Psoas muscle (tissue), 8 donors: ENCODE measurements around the gene UQCRC1. TPM values are rescaled to one million over a fixed set of nuclear protein-coding genes. Genes with fewer than 3 reads are reported as not detected.

ENCODE experiments used
- ATAC-seq, 4 donors: fragments of 200-7000 bp; cut with Tn5 transposase; one replicate each; pipeline ENCODE4 v1.9.1; 2020; ENCODE audit warnings: moderate library complexity in 3 of 4, mild to moderate bottlenecking in 2 of 4
- DNase-seq, 2 donors: peaks; one replicate each; pipeline ENCODE4 v3.0.0-alpha.2; 2020
- H3K27ac ChIP-seq: fragments of 200-600 bp; one replicate; pipeline ENCODE4 v1.8.0; 2022
- H3K27me3 ChIP-seq, 3 donors: fragments of 200-600 bp in 1 of 3; one replicate each; pipeline versions ENCODE4 v1.6.1 to v1.8.0; 2013 to 2022; ENCODE audit warnings: low read length in 2 of 3, mild to moderate bottlenecking in 2 of 3, moderate library complexity in 1 of 3; ENCODE audit not compliant: insufficient read depth in 3 of 3
- H3K36me3 ChIP-seq, 2 donors: fragments of 200-600 bp in 1 of 2; one replicate each; pipeline versions ENCODE4 v1.6.1 to v1.8.0; 2013 to 2022; ENCODE audit warnings: low read depth in 1 of 2, mild to moderate bottlenecking in 1 of 2, moderate library complexity in 1 of 2; ENCODE audit not compliant: insufficient read depth in 1 of 2
- H3K4me1 ChIP-seq: fragments of 200-600 bp; one replicate; pipeline ENCODE4 v1.8.0; 2022
- H3K4me3 ChIP-seq: fragments of 200-600 bp; one replicate; pipeline ENCODE4 v1.8.0; 2022; ENCODE audit warnings: mild to moderate bottlenecking
- H3K9me3 ChIP-seq: fragments of 200-600 bp; one replicate; pipeline ENCODE4 v1.8.0; 2022
- CTCF ChIP-seq: fragments of 200-600 bp; IDR thresholded peaks from one replicate; pipeline ENCODE4 v1.8.0; 2022; ENCODE audit warnings: antibody characterized with exemption
- WGBS, 3 donors: extraction: QIAGEN DNeasy Blood & Tissue Kit; methylation state at CpG; one replicate each; pipeline versions ENCODE4 v1.1.6 to v1.1.7; 2013; 5-methylcytosine and 5-hydroxymethylcytosine counted together
- intact Hi-C, 2 donors: fragments of 100-400 bp; cut with DNase I; formaldehyde crosslinking; loops; one replicate each; pipeline versions ENCODE4 v1.11.0 to v1.14.2; 2022
- polyA plus RNA-seq, 3 donors: library from polyadenylated mRNA; stranded (reverse); fragments of 200-250 nt; gene quantifications; one replicate each; pipeline ENCODE4 v1.2.3, GENCODE V29; 2013
- total RNA-seq, 4 donors: library from RNA; stranded (reverse); fragmentation: NEBNext Ultra II Directional in 2 of 4; extraction: Animal tissue kit (Norgen Biotek cat#: 25700) in 2 of 4; gene quantifications; one replicate each; pipeline versions ENCODE4 v1.2.1 to v1.2.4, GENCODE V29; 2021 to 2023
- donor health status: healthy with polysubstance abuse.
- donor health status: DM: no; HTN: no; CAD: no; lungs with moderate emphysema.
- donor health status: Bipolar disorder and iron deficiency.
- donor health status: healthy.
- donor health status: DM: yes; HTN: yes; CAD: no.
- donor health status: DM: no; HTN: no; CAD: no.
- donor health status: DM: no; HTN: no; CAD: no.
- donor health status: DM: yes; HTN: yes; CAD: no.

The UQCRC1 gene
- total and polyA plus RNA-seq, 7 donors, result 466 to 719 (median 674) TPM

GRCh38 chr3:48648188-48648850, 38.9 kb upstream of the UQCRC1 start:
- no peak overlapping the region for H3K4me3 ChIP-seq
- WGBS, 3 donors, result 80 to 89% (median 82%) methylated on average over 15 of the region's 15 CpGs
- no peak for DNase-seq
- no peak overlapping the region for H3K27ac ChIP-seq
- no peak for TF ChIP-seq CTCF
- no peaks in the 10 kb centered on the region for H3K9me3 ChIP-seq
- H3K27me3 ChIP-seq, result no peaks in the 10 kb centered on the region
- intact Hi-C loops, result no loop called here
- no peaks in the 10 kb centered on the region for H3K4me1 ChIP-seq
- H3K36me3 ChIP-seq, result no peaks in the 10 kb centered on the region
- no peak for ATAC-seq

GRCh38 chr3:48647714-48648113, 38.3 kb upstream of the UQCRC1 start:
- WGBS, 3 donors, result 74 to 84% (median 81%) methylated on average over 9 of the region's 9 CpGs
- Histone ChIP-seq H3K9me3 (no peaks in the 10 kb centered on the region), H3K27ac (no peak overlapping the region), H3K27me3 (no peaks in the 10 kb centered on the region), H3K36me3 (no peaks in the 10 kb centered on the region), H3K4me3 (no peak overlapping the region), H3K4me1 (no peaks in the 10 kb centered on the region)
- ATAC-seq, result no peak
- intact Hi-C loops, result no loop called here
- TF ChIP-seq CTCF, result no peak
- no peak for DNase-seq

- H3K4me3 ChIP-seq, result no peak overlapping the region
- H3K9me3 ChIP-seq, result no peaks in the 10 kb centered on the region
- ATAC-seq (no peak), DNase-seq (no peak)
- H3K27me3 ChIP-seq, result no peaks in the 10 kb centered on the region
- intact Hi-C loops, result no loop called here
- H3K36me3 ChIP-seq, result no peaks in the 10 kb centered on the region
- H3K27ac ChIP-seq, result no peak overlapping the region
- no peaks in the 10 kb centered on the region for H3K4me1 ChIP-seq
- 89 to 91% (median 90%) methylated on average over 17 to 22 of the region's 22 CpGs for WGBS, 3 donors
- TF ChIP-seq CTCF, result no peak
Observed at GRCh38 chr3:48644898-48645760, 35.7 kb upstream of the UQCRC1 start.

DNA sequence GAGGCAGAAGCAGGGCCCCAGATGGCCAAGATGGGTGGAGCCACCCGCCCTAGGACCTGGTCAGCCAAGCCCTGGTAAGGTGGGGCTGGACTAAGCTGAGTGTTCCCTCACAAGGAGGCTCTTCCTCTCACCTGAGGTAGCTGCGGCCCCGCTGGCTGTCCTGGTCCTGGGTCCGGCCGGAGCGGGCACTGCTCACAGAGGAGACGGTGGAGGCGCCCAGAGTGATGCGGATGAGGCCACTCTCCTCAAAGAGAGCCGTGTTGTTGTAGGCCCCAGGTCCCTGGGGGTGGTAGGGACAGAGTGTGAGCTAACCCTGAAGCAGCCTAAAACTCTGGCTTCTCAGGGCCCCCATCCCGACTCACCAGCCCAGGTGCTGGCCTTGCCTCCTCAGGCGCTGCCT, 33.2 kb upstream of the UQCRC1 start:
- intact Hi-C loops, result no loop called here
- 88 to 92% (median 90%) methylated on average over 7 to 12 of the region's 12 CpGs for WGBS, 3 donors
- DNase-seq (no peak), ATAC-seq (no peak)
- Histone ChIP-seq H3K27me3 (no peaks in the 10 kb centered on the region), H3K4me3 (no peak overlapping the region), H3K36me3 (no peaks in the 10 kb centered on the region), H3K4me1 (no peaks in the 10 kb centered on the region), H3K9me3 (no peaks in the 10 kb centered on the region), H3K27ac (no peak overlapping the region)
- TF ChIP-seq CTCF, result no peak
